Neural cell (in vitro differentiated cells): ENCODE data around the gene ARHGAP24. TPM values are rescaled to one million over a fixed set of nuclear protein-coding genes. Genes with fewer than 3 reads are reported as not detected.

Experiments used
- H2AFZ ChIP-seq: fragments of 200-600, 300-800 bp; sonication (generic), shearing (Covaris generic); 2 replicates; pipeline ENCODE4 v1.6.0; 2014; ENCODE audit warnings: low read depth, mild to moderate bottlenecking, antibody characterized with exemption, low read length, moderate library complexity
- H3F3A ChIP-seq: fragments of 200-600 bp; shearing (Covaris generic); 2 replicates; pipeline ENCODE4 v1.6.1; 2016; ENCODE audit warnings: mild to moderate bottlenecking, moderate library complexity, mixed read lengths, antibody characterized with exemption, low read length; ENCODE audit not compliant: insufficient read depth, poor library complexity, severe bottlenecking
- H3K27ac ChIP-seq: fragments of 200-600, 300-800 bp; sonication (generic), shearing (Covaris generic); 2 replicates; pipeline ENCODE4 v1.5.1; 2014; ENCODE audit warnings: mild to moderate bottlenecking, low read length, moderate library complexity
- H3K27me3 ChIP-seq: fragments of 300-800, 200-600 bp; sonication (generic), shearing (Covaris generic); 2 replicates; pipeline ENCODE4 v1.6.0; 2014; ENCODE audit warnings: mild to moderate bottlenecking, low read depth, low read length, moderate library complexity; ENCODE audit not compliant: insufficient read depth
- H3K36me3 ChIP-seq: fragments of 300-800, 200-600 bp; sonication (generic), shearing (Covaris generic); 2 replicates; pipeline ENCODE4 v1.5.1; 2014; ENCODE audit warnings: mild to moderate bottlenecking, antibody characterized with exemption, low read length, moderate library complexity; ENCODE audit not compliant: insufficient read depth
- H3K4me2 ChIP-seq: fragments of 300-800, 200-600 bp; sonication (generic), shearing (Covaris generic); 2 replicates; pipeline ENCODE4 v1.6.0; 2014; ENCODE audit warnings: mild to moderate bottlenecking, low read length
- H3K4me3 ChIP-seq: fragments of 300-800, 200-600 bp; sonication (generic), shearing (Covaris generic); 2 replicates; pipeline ENCODE4 v1.5.1; 2014; ENCODE audit warnings: mild to moderate bottlenecking, low read length, moderate library complexity
- H3K79me2 ChIP-seq: fragments of 200-600 bp; shearing (Covaris generic); replicated peaks from 2 replicates; pipeline ENCODE4 v1.6.0; 2014; ENCODE audit warnings: mild to moderate bottlenecking, low read length, moderate library complexity; ENCODE audit not compliant: insufficient read depth
- H3K9ac ChIP-seq: fragments of 300-800, 200-600 bp; sonication (generic), shearing (Covaris generic); 2 replicates; pipeline ENCODE4 v1.6.1; 2016; ENCODE audit warnings: mild to moderate bottlenecking, low read length, mixed read lengths
- H3K9me2 ChIP-seq: fragments of 200-600 bp; shearing (Covaris generic); 2 replicates; pipeline ENCODE4 v1.6.1; 2016; ENCODE audit warnings: mild to moderate bottlenecking, low read length, mixed read lengths; ENCODE audit not compliant: insufficient read depth
- H3K9me3 ChIP-seq: fragments of 200-600, 300-800 bp; sonication (generic), shearing (Covaris generic); 2 replicates; pipeline ENCODE4 v1.6.1; 2016; ENCODE audit warnings: mild to moderate bottlenecking, mixed run types, low read length, moderate library complexity, mixed read lengths
- H4K20me1 ChIP-seq: fragments of 200-600 bp; shearing (Covaris generic); 2 replicates; pipeline ENCODE4 v1.6.1; 2016; ENCODE audit warnings: mild to moderate bottlenecking, mixed run types; ENCODE audit not compliant: insufficient read depth
- EP300 ChIP-seq: fragments of 450-650 bp; conservative IDR thresholded peaks from 2 replicates; pipeline ENCODE4 v1.6.1; 2014; ENCODE audit warnings: antibody characterized with exemption, mild to moderate bottlenecking, moderate library complexity; ENCODE audit not compliant: poor library complexity, severe bottlenecking
- EZH2 ChIP-seq: fragments of 200-600, 300-800 bp; shearing (Covaris generic), sonication (generic); IDR thresholded peaks from 2 replicates; pipeline ENCODE4 v1.6.1; 2014; ENCODE audit warnings: antibody characterized with exemption, low read length, borderline replicate concordance, mild to moderate bottlenecking; ENCODE audit not compliant: insufficient read depth, poor library complexity, severe bottlenecking
- MXI1 ChIP-seq: fragments of 450-650 bp; conservative IDR thresholded peaks from 2 replicates; pipeline ENCODE4 v1.6.1; 2014; ENCODE audit warnings: antibody characterized with exemption, mild to moderate bottlenecking; ENCODE audit not compliant: poor library complexity, severe bottlenecking
- POLR2AphosphoS5 ChIP-seq: IDR thresholded peaks from 2 replicates; pipeline ENCODE4 v1.6.1; 2012
- RAD21 ChIP-seq: fragments of 450-650 bp; conservative IDR thresholded peaks from 2 replicates; pipeline ENCODE4 v1.6.1; 2014; ENCODE audit warnings: antibody characterized with exemption, mild to moderate bottlenecking, moderate library complexity
- SMC3 ChIP-seq: fragments of 450-650 bp; conservative IDR thresholded peaks from 2 replicates; pipeline ENCODE4 v1.6.1; 2014; ENCODE audit warnings: antibody characterized with exemption, mild to moderate bottlenecking, moderate library complexity; ENCODE audit not compliant: poor library complexity
- TAF1 ChIP-seq: IDR thresholded peaks from 2 replicates; pipeline ENCODE4 v1.6.1; 2012; ENCODE audit warnings: low read depth
- polyA plus RNA-seq: library from polyadenylated mRNA; depleted of rRNA; stranded (reverse); fragments of >200 nt; gene quantifications from 2 replicates; pipeline ENCODE4 v1.2.3, GENCODE V29; 2014
- TF ChIP-seq, protein P1 (sequence below): fragments of 450-650 bp; IDR thresholded peaks from 2 replicates; pipeline ENCODE4 v1.5.1; 2014; ENCODE audit warnings: antibody characterized with exemption, mild to moderate bottlenecking, moderate library complexity; ENCODE audit not compliant: poor library complexity, severe bottlenecking
- TF ChIP-seq, protein P2 (sequence below): IDR thresholded peaks from 2 replicates; pipeline ENCODE4 v1.6.1; 2012; ENCODE audit warnings: borderline replicate concordance

ARHGAP24 gene
- polyA plus RNA-seq, 1 donor from 2014 or later: 2.9 TPM

DNA sequence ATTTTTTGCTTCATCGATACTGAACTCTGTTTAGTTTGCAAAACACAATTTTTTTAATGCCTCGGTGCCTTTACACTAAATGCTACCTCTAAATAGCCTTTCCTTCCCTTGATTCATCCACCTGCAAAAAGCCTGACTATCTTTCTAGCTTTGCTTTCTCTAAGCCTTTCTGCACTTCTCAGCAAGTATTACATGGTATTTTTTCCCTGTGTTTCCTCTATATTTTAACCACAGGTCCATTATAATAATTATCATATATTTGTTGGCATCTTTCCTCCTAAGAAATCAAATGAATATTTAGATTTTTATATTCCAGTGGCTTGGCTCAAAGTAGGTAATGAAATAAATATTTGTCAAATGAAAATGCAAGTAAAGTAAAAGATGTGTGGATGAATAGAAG, 196.2 kb downstream of the ARHGAP24 start:
- H3K27ac ChIP-seq: no peak overlapping the region
- no peak overlapping the region for H3K4me2 ChIP-seq
- H3K9me3 ChIP-seq: no peaks in the 10 kb centered on the region
- H2AFZ ChIP-seq: no peak overlapping the region
- H3K9ac ChIP-seq: no peak overlapping the region
- no peak overlapping the region for H3K4me3 ChIP-seq
- H4K20me1 ChIP-seq: no peaks in the 10 kb centered on the region
- no peaks in the 10 kb centered on the region for H3K36me3 ChIP-seq
- no peaks in the 10 kb centered on the region for H3K9me2 ChIP-seq
- no peaks in the 10 kb centered on the region for H3F3A ChIP-seq
- TF ChIP-seq, protein P1, sequence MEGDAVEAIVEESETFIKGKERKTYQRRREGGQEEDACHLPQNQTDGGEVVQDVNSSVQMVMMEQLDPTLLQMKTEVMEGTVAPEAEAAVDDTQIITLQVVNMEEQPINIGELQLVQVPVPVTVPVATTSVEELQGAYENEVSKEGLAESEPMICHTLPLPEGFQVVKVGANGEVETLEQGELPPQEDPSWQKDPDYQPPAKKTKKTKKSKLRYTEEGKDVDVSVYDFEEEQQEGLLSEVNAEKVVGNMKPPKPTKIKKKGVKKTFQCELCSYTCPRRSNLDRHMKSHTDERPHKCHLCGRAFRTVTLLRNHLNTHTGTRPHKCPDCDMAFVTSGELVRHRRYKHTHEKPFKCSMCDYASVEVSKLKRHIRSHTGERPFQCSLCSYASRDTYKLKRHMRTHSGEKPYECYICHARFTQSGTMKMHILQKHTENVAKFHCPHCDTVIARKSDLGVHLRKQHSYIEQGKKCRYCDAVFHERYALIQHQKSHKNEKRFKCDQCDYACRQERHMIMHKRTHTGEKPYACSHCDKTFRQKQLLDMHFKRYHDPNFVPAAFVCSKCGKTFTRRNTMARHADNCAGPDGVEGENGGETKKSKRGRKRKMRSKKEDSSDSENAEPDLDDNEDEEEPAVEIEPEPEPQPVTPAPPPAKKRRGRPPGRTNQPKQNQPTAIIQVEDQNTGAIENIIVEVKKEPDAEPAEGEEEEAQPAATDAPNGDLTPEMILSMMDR: no peak
- TF ChIP-seq EZH2: no peak
- TF ChIP-seq EP300: no peak
- no peak for TF ChIP-seq POLR2AphosphoS5
- TF ChIP-seq SMC3: no peak
- TF ChIP-seq RAD21: no peak
- TF ChIP-seq MXI1: no peak
- TF ChIP-seq, protein P2, sequence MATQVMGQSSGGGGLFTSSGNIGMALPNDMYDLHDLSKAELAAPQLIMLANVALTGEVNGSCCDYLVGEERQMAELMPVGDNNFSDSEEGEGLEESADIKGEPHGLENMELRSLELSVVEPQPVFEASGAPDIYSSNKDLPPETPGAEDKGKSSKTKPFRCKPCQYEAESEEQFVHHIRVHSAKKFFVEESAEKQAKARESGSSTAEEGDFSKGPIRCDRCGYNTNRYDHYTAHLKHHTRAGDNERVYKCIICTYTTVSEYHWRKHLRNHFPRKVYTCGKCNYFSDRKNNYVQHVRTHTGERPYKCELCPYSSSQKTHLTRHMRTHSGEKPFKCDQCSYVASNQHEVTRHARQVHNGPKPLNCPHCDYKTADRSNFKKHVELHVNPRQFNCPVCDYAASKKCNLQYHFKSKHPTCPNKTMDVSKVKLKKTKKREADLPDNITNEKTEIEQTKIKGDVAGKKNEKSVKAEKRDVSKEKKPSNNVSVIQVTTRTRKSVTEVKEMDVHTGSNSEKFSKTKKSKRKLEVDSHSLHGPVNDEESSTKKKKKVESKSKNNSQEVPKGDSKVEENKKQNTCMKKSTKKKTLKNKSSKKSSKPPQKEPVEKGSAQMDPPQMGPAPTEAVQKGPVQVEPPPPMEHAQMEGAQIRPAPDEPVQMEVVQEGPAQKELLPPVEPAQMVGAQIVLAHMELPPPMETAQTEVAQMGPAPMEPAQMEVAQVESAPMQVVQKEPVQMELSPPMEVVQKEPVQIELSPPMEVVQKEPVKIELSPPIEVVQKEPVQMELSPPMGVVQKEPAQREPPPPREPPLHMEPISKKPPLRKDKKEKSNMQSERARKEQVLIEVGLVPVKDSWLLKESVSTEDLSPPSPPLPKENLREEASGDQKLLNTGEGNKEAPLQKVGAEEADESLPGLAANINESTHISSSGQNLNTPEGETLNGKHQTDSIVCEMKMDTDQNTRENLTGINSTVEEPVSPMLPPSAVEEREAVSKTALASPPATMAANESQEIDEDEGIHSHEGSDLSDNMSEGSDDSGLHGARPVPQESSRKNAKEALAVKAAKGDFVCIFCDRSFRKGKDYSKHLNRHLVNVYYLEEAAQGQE: no peak
- H3K27me3 ChIP-seq: no peaks in the 10 kb centered on the region
- no peaks in the 10 kb centered on the region for H3K79me2 ChIP-seq

DNA sequence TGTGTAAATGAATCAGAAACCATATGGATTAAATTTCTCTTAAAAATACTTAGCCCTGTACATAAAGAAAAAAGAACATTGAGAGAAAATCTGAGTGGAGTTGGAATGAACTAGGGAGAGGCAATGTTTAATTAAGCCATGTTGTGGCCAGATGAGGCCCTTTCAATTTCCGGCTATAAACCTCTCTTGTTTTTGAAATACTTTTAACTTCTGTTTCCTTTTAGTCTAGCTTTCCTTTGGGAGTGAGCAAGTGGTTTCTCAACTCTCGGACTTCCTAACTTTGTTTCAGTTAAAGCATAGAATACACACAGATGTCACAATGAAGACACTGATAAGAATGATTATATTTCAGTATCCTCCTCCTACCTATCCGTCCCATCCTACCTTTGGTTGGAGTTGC, 197.2 kb downstream of the ARHGAP24 start:
- no peak overlapping the region for H3K4me3 ChIP-seq
- H4K20me1 ChIP-seq: no peaks in the 10 kb centered on the region
- H3K9me3 ChIP-seq: no peaks in the 10 kb centered on the region
- no peak overlapping the region for H3K9ac ChIP-seq
- no peaks in the 10 kb centered on the region for H3K36me3 ChIP-seq
- no peak overlapping the region for H2AFZ ChIP-seq
- no peaks in the 10 kb centered on the region for H3K9me2 ChIP-seq
- no peaks in the 10 kb centered on the region for H3K27me3 ChIP-seq
- H3K27ac ChIP-seq: no peak overlapping the region
- no peaks in the 10 kb centered on the region for H3K79me2 ChIP-seq
- H3F3A ChIP-seq: no peaks in the 10 kb centered on the region
- no peak for TF ChIP-seq POLR2AphosphoS5
- no peak for TF ChIP-seq SMC3
- no peak for TF ChIP-seq MXI1
- TF ChIP-seq EZH2: no peak
- no peak for TF ChIP-seq EP300
- TF ChIP-seq, protein P2: no peak
- TF ChIP-seq TAF1: no peak
- TF ChIP-seq, protein P1: no peak
- TF ChIP-seq RAD21: no peak
- H3K4me2 ChIP-seq: no peak overlapping the region
